A549 (cell line): ENCODE data around the gene CELF5.

Source experiments
- FOSL2 ChIP-seq, 2 experiments: fragments of 450-650 bp in 1 of 2; fragments of >200 bp in 1 of 2; sonication (Bioruptor Twin) in 1 of 2; formaldehyde crosslinking; IDR thresholded peaks; 2 replicates each; pipeline versions ENCODE4 v1.5.0 to v1.6.1; 2016 to 2020; ENCODE audit warnings: mild to moderate bottlenecking in 1 of 2, moderate library complexity in 1 of 2
- HDAC2 ChIP-seq: fragments of 200-600 bp; sonication (generic); IDR thresholded peaks from 2 replicates; pipeline ENCODE4 v1.6.1; 2016
- TF ChIP-seq, protein P1 (sequence below): fragments of 200-600 bp; sonication (generic); IDR thresholded peaks from 2 replicates; pipeline ENCODE4 v1.6.1; 2016; ENCODE audit warnings: antibody characterized with exemption, mild to moderate bottlenecking, moderate library complexity

- TF ChIP-seq, protein P1, sequence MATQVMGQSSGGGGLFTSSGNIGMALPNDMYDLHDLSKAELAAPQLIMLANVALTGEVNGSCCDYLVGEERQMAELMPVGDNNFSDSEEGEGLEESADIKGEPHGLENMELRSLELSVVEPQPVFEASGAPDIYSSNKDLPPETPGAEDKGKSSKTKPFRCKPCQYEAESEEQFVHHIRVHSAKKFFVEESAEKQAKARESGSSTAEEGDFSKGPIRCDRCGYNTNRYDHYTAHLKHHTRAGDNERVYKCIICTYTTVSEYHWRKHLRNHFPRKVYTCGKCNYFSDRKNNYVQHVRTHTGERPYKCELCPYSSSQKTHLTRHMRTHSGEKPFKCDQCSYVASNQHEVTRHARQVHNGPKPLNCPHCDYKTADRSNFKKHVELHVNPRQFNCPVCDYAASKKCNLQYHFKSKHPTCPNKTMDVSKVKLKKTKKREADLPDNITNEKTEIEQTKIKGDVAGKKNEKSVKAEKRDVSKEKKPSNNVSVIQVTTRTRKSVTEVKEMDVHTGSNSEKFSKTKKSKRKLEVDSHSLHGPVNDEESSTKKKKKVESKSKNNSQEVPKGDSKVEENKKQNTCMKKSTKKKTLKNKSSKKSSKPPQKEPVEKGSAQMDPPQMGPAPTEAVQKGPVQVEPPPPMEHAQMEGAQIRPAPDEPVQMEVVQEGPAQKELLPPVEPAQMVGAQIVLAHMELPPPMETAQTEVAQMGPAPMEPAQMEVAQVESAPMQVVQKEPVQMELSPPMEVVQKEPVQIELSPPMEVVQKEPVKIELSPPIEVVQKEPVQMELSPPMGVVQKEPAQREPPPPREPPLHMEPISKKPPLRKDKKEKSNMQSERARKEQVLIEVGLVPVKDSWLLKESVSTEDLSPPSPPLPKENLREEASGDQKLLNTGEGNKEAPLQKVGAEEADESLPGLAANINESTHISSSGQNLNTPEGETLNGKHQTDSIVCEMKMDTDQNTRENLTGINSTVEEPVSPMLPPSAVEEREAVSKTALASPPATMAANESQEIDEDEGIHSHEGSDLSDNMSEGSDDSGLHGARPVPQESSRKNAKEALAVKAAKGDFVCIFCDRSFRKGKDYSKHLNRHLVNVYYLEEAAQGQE, result no peak
- TF ChIP-seq FOSL2 (IDR thresholded peaks at IDR 0.05), result no peak
- TF ChIP-seq FOSL2 (CRISPR knock-in tag; IDR thresholded peaks at IDR 0.05), result no peak
- no peak for TF ChIP-seq HDAC2
Measured at GRCh38 chr19:3333020-3333583, 108.6 kb downstream of the CELF5 start.
